Neural crest cell (in vitro differentiated cells): ENCODE measurements around the gene SHISA8. TPM values are rescaled to one million over a fixed set of nuclear protein-coding genes. Genes with fewer than 3 reads are reported as not detected.

ENCODE experiments used
- DNase-seq: peaks from one replicate; pipeline ENCODE4 v3.0.0; 2021; ENCODE audit warnings: low read depth, mixed read lengths, low spot score
- H3K27ac Mint-ChIP-seq: one replicate; pipeline ENCODE4 v1.8.0; 2021; ENCODE audit warnings: mild to moderate bottlenecking, mixed read lengths; ENCODE audit not compliant: unreplicated experiment
- H3K27me3 Mint-ChIP-seq: 2 replicates; pipeline ENCODE4 v1.8.0; 2021; ENCODE audit warnings: low read depth, mild to moderate bottlenecking, mixed read lengths
- H3K36me3 Mint-ChIP-seq: 2 replicates; pipeline ENCODE4 v1.8.0; 2021; ENCODE audit warnings: low read depth, mild to moderate bottlenecking, mixed read lengths
- H3K4me1 Mint-ChIP-seq: 2 replicates; pipeline ENCODE4 v1.8.0; 2021; ENCODE audit warnings: mixed read lengths
- H3K4me3 Mint-ChIP-seq: one replicate; pipeline ENCODE4 v1.8.0; 2021; ENCODE audit warnings: mild to moderate bottlenecking, mixed read lengths
- H3K9me3 Mint-ChIP-seq: 2 replicates; pipeline ENCODE4 v1.8.0; 2021; ENCODE audit warnings: mixed read lengths
- CTCF ChIP-seq: fragments of 200-600 bp; sonication (generic); conservative IDR thresholded peaks from 2 replicates; pipeline ENCODE4 v1.5.0; 2021; ENCODE audit warnings: antibody characterized with exemption, mild to moderate bottlenecking
- total RNA-seq: library from RNA; stranded (reverse); gene quantifications from 2 replicates; pipeline ENCODE4 v1.2.1, GENCODE V29; 2021

The SHISA8 gene
- total RNA-seq, 1 donor from 2014 or later, result 0.19 TPM

GRCh38 chr22:41946629-41947423 lies 32.0 kb upstream of the SHISA8 start, which contains the start of gene CENPM:
Gene CENPM, minus strand, starts transcription at chr22:41947152. Its CDS starts 76 bp downstream, at chr22:41947076.
- Mint-ChIP-seq H3K4me3 (peak within 1 kb of the TSS; percentile 97), H3K4me1 (peaks cover 56% of the 10 kb centered on the region), H3K9me3 (no peaks in the 10 kb centered on the region), H3K36me3 (peaks cover 5% of the 10 kb centered on the region), H3K27me3 (no peaks in the 10 kb centered on the region), H3K27ac (peak within 1 kb of the TSS; percentile 94)
- TF ChIP-seq CTCF, result no peak
- peak; percentile 91 for DNase-seq

GRCh38 chr22:41943661-41944209 lies 28.9 kb upstream of the SHISA8 start:
- no peaks in the 10 kb centered on the region for H3K27me3 Mint-ChIP-seq
- H3K4me3 Mint-ChIP-seq, result peak overlapping the region; percentile 88
- DNase-seq, result no peak
- H3K4me1 Mint-ChIP-seq, result peaks cover 59% of the 10 kb centered on the region
- H3K9me3 Mint-ChIP-seq, result no peaks in the 10 kb centered on the region
- peaks cover 7% of the 10 kb centered on the region for H3K36me3 Mint-ChIP-seq
- TF ChIP-seq CTCF, result no peak
- no peak overlapping the region for H3K27ac Mint-ChIP-seq

- H3K4me1 Mint-ChIP-seq, result peaks cover 39% of the 10 kb centered on the region
- TF ChIP-seq CTCF, result peak; percentile 90
- DNase-seq, result peak; percentile 82
- H3K36me3 Mint-ChIP-seq, result peaks cover 7% of the 10 kb centered on the region
- H3K9me3 Mint-ChIP-seq, result no peaks in the 10 kb centered on the region
- H3K27me3 Mint-ChIP-seq, result no peaks in the 10 kb centered on the region
- peak overlapping the region; percentile 14 for H3K27ac Mint-ChIP-seq
- H3K4me3 Mint-ChIP-seq, result peak overlapping the region; percentile 69
These were observed 26.2 kb upstream of the SHISA8 start for GRCh38 chr22:41940832-41941765.

- DNase-seq, result no peak
- H3K27me3 Mint-ChIP-seq, result no peaks in the 10 kb centered on the region
- no peak for TF ChIP-seq CTCF
- H3K4me1 Mint-ChIP-seq, result peaks cover 32% of the 10 kb centered on the region
- no peaks in the 10 kb centered on the region for H3K9me3 Mint-ChIP-seq
- H3K36me3 Mint-ChIP-seq, result peaks cover 5% of the 10 kb centered on the region
- H3K4me3 Mint-ChIP-seq, result peak overlapping the region; percentile 69
- H3K27ac Mint-ChIP-seq, result peak overlapping the region; percentile 73
These were observed 25.3 kb upstream of the SHISA8 start for GRCh38 chr22:41939981-41940831.

- no peak for TF ChIP-seq CTCF
- H3K27ac Mint-ChIP-seq, result peak overlapping the region; percentile 88
- H3K36me3 Mint-ChIP-seq, result peaks cover 2% of the 10 kb centered on the region
- H3K4me1 Mint-ChIP-seq, result peaks cover 24% of the 10 kb centered on the region
- H3K4me3 Mint-ChIP-seq, result no peak overlapping the region
- no peak for DNase-seq
- no peaks in the 10 kb centered on the region for H3K9me3 Mint-ChIP-seq
- no peaks in the 10 kb centered on the region for H3K27me3 Mint-ChIP-seq
These were observed 22.0 kb upstream of the SHISA8 start for GRCh38 chr22:41936894-41937169.
